Central memory CD8-positive, alpha-beta T cell (primary cell): Measurements from ENCODE around the gene NECTIN3.

Experiments used
- ATAC-seq: fragments of 150-1000 bp; cut with Tn5 transposase; replicated peaks from 2 replicates; pipeline ENCODE4 v1.10.0; 2022; ENCODE audit warnings: mild to moderate bottlenecking, moderate FRiP score, moderate number of reproducible peaks; ENCODE audit not compliant: poor library complexity, severe bottlenecking; ENCODE audit errors: extremely low read depth
- DNase-seq, 2 donors: peaks; one replicate each; pipeline ENCODE4 v3.0.0; 2021; ENCODE audit warnings: low spot score in 2 of 2
- H3K27ac Mint-ChIP-seq: one replicate; pipeline ENCODE4 v1.8.0; 2022; ENCODE audit warnings: low read depth, mild to moderate bottlenecking, moderate library complexity, mixed read lengths
- H3K27me3 Mint-ChIP-seq: one replicate; pipeline ENCODE4 v1.8.0; 2022; ENCODE audit warnings: mixed read lengths
- H3K36me3 Mint-ChIP-seq: one replicate; pipeline ENCODE4 v1.8.0; 2022; ENCODE audit warnings: mild to moderate bottlenecking, moderate library complexity, mixed read lengths; ENCODE audit not compliant: insufficient read depth
- H3K4me1 Mint-ChIP-seq: one replicate; pipeline ENCODE4 v1.8.0; 2022; ENCODE audit warnings: mixed read lengths
- H3K4me3 Mint-ChIP-seq: one replicate; pipeline ENCODE4 v1.8.0; 2022; ENCODE audit warnings: mild to moderate bottlenecking, moderate library complexity, mixed read lengths
- H3K9me3 Mint-ChIP-seq: one replicate; pipeline ENCODE4 v1.8.0; 2022; ENCODE audit warnings: mixed read lengths

NECTIN3 gene, protein sequence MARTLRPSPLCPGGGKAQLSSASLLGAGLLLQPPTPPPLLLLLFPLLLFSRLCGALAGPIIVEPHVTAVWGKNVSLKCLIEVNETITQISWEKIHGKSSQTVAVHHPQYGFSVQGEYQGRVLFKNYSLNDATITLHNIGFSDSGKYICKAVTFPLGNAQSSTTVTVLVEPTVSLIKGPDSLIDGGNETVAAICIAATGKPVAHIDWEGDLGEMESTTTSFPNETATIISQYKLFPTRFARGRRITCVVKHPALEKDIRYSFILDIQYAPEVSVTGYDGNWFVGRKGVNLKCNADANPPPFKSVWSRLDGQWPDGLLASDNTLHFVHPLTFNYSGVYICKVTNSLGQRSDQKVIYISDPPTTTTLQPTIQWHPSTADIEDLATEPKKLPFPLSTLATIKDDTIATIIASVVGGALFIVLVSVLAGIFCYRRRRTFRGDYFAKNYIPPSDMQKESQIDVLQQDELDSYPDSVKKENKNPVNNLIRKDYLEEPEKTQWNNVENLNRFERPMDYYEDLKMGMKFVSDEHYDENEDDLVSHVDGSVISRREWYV

DNA sequence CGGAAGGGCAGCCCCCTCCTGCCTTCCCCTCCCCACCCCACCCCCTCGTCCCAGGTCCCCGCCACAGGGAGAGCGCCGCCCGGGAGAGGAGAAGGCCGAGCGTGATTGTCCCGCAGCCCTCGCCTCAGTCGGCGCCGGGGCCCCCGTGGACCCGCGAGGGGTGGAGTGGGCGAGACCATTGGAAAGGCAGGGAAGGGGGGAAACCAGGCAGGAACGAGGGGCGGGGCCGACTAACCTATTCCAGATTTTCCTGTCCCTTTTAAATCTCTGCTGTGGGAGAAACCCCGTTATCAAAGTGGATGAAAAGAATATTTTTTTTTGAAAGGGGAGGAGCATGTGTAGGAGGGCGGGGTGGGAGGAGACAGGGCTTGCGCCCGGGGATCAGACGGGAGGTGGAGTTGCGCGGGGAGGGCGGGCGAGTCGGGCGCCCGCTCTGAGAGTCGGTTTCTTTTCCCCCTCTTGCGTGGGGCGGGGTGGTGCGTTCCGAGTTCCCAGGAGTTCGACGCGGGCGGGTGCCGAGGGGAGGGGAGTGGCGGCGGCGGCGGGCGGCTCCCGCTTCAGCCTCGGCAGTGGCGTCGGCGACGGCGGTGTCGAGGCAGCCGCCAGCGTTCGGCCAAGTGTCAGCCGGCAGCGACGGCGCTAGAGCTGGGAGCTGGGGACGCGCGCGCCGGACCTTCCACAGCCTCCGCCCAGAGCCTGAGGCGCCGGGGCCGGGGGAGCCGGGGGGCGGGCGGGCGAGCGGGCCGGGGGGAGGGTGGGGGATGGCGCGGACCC, at the start of gene NECTIN3:
Gene NECTIN3 (plus strand): TSS at position 560 of the 774 bp plus-strand sequence. CDS start 202 bp downstream, at position 762.
- H3K27ac Mint-ChIP-seq, result peak within 1 kb of the TSS; percentile 86
- ATAC-seq (peak; percentile 86), DNase-seq (peak; percentile 58 to 72)
- H3K4me1 Mint-ChIP-seq, result peaks cover 39% of the 10 kb centered on the region
- H3K9me3 Mint-ChIP-seq, result no peaks in the 10 kb centered on the region
- peak within 1 kb of the TSS; percentile 96 for H3K4me3 Mint-ChIP-seq
- H3K36me3 Mint-ChIP-seq, result peaks cover 5% of the 10 kb centered on the region
- peaks cover 27% of the 10 kb centered on the region for H3K27me3 Mint-ChIP-seq

- Mint-ChIP-seq H3K4me1 (no peaks in the 10 kb centered on the region), H3K4me3 (no peak overlapping the region), H3K36me3 (no peaks in the 10 kb centered on the region), H3K9me3 (no peaks in the 10 kb centered on the region), H3K27me3 (no peaks in the 10 kb centered on the region), H3K27ac (no peak overlapping the region)
- ATAC-seq, result no peak
- DNase-seq, result no peak
Observed at GRCh38 chr3:111027868-111028267, 43.7 kb upstream of the NECTIN3 start.

- Mint-ChIP-seq H3K9me3 (peaks cover 4% of the 10 kb centered on the region), H3K36me3 (no peaks in the 10 kb centered on the region), H3K27me3 (peaks cover 9% of the 10 kb centered on the region), H3K4me1 (no peaks in the 10 kb centered on the region), H3K4me3 (no peak overlapping the region), H3K27ac (no peak overlapping the region)
- no peak for ATAC-seq
- no peak for DNase-seq
Observed at GRCh38 chr3:111031538-111031937, 40.1 kb upstream of the NECTIN3 start.

DNA sequence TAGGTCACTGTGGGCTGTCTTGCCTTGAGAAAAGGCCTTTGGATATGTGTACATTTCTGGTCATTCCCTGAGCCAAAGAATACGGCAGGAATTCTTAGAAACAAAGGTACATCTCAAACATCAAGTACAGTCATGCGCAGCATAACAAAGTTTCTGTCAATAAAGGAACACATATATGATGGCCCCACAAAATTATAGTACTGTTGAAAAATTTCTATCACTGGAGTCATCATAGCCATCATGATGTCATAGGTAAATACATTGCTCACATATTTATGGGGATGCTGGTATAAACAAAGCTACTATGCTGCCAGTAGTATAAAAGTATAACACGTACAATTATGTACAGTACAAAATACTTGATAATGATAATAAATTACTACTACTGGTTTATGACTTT, 38.9 kb upstream of the NECTIN3 start:
- peaks cover 9% of the 10 kb centered on the region for H3K27me3 Mint-ChIP-seq
- DNase-seq, result no peak
- no peaks in the 10 kb centered on the region for H3K4me1 Mint-ChIP-seq
- no peaks in the 10 kb centered on the region for H3K36me3 Mint-ChIP-seq
- peaks cover 11% of the 10 kb centered on the region for H3K9me3 Mint-ChIP-seq
- ATAC-seq, result no peak
- no peak overlapping the region for H3K4me3 Mint-ChIP-seq
- H3K27ac Mint-ChIP-seq, result no peak overlapping the region

DNA sequence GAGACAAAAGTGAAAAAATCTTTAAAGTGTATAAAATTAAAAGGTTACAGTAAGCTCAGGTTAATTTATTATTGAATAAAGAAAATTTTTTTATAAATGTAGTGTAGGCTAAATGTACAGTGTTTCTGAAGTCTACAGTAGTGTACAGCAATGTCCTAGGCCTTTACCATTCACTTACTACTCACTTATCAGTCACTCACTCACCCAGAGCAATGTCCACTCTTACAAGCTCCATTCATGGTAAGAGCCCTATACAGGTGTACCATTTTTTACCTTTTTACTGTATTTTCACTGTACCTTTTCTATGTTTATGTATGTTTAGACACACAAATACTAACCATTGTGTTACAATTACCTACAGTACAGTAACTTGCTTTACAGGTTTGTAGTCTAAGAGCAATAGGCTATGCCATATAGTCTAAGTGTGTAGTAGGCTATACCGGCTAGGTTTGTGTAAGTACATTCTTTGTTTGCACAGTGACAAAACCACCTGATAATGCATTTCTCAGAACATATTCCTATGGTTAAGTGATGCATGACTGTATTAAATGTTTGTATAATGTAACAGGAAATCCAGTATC, 38.1 kb upstream of the NECTIN3 start:
- Mint-ChIP-seq H3K4me3 (no peak overlapping the region), H3K4me1 (no peaks in the 10 kb centered on the region), H3K27ac (no peak overlapping the region), H3K27me3 (peaks cover 9% of the 10 kb centered on the region), H3K36me3 (no peaks in the 10 kb centered on the region), H3K9me3 (peaks cover 13% of the 10 kb centered on the region)
- DNase-seq (no peak), ATAC-seq (no peak)

- DNase-seq, result no peak
- no peak overlapping the region for H3K27ac Mint-ChIP-seq
- H3K27me3 Mint-ChIP-seq, result peaks cover 9% of the 10 kb centered on the region
- no peaks in the 10 kb centered on the region for H3K36me3 Mint-ChIP-seq
- no peak overlapping the region for H3K4me3 Mint-ChIP-seq
- H3K4me1 Mint-ChIP-seq, result no peaks in the 10 kb centered on the region
- H3K9me3 Mint-ChIP-seq, result peaks cover 13% of the 10 kb centered on the region
- no peak for ATAC-seq
Observed at GRCh38 chr3:111035316-111035715, 36.3 kb upstream of the NECTIN3 start.

DNA sequence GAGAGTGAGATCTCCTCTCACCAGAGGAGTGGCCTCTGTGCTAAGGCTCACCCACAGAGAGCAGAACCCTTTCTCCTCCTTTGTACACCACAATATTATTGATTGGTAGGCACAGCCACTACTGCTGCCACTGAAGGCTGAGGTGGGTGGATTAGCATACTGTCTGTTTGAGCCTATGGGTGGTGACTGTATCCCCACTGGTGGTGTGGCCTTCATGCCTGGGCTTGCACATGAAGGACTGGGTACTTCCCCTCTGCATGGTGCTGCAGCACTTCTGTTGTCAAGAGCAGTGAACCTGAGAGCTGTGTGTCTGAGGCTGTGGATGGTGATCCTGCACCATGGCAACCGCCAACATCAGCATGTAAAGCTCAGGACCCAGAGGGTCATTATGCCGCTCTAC, 35.7 kb upstream of the NECTIN3 start:
- Mint-ChIP-seq H3K27me3 (peaks cover 9% of the 10 kb centered on the region), H3K36me3 (no peaks in the 10 kb centered on the region), H3K4me3 (no peak overlapping the region), H3K4me1 (no peaks in the 10 kb centered on the region), H3K27ac (no peak overlapping the region), H3K9me3 (peaks cover 13% of the 10 kb centered on the region)
- DNase-seq (no peak), ATAC-seq (no peak)

- H3K4me1 Mint-ChIP-seq, result no peaks in the 10 kb centered on the region
- ATAC-seq (no peak), DNase-seq (no peak)
- H3K27ac Mint-ChIP-seq, result no peak overlapping the region
- H3K27me3 Mint-ChIP-seq, result no peaks in the 10 kb centered on the region
- no peak overlapping the region for H3K4me3 Mint-ChIP-seq
- H3K9me3 Mint-ChIP-seq, result peaks cover 13% of the 10 kb centered on the region
- H3K36me3 Mint-ChIP-seq, result no peaks in the 10 kb centered on the region
Observed at GRCh38 chr3:111040959-111041358, 30.7 kb upstream of the NECTIN3 start.

GRCh38 chr3:111045564-111045963, 26.1 kb upstream of the NECTIN3 start:
- no peaks in the 10 kb centered on the region for H3K27me3 Mint-ChIP-seq
- H3K9me3 Mint-ChIP-seq, result no peaks in the 10 kb centered on the region
- H3K27ac Mint-ChIP-seq, result no peak overlapping the region
- H3K4me1 Mint-ChIP-seq, result no peaks in the 10 kb centered on the region
- ATAC-seq (no peak), DNase-seq (no peak)
- H3K4me3 Mint-ChIP-seq, result no peak overlapping the region
- no peaks in the 10 kb centered on the region for H3K36me3 Mint-ChIP-seq

DNA sequence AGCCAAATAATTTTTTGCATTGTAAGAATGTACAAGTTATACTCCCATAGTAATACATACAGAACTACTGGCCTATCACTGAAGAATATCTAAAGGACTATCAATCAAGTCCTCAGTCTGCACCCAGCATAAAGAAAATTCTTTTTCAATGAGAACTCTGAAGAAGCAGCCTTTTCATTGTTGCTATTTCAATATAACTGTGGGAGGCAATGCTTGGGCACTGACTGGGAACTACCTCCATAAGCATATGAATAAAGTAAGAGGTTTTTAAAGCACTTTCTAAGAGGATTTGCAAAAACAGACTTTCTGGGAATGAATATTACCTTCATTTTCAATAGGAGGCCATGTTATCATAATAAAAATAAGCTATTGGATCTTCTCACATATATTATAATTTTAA, 24.6 kb upstream of the NECTIN3 start:
- no peak overlapping the region for H3K4me3 Mint-ChIP-seq
- no peaks in the 10 kb centered on the region for H3K36me3 Mint-ChIP-seq
- ATAC-seq (no peak), DNase-seq (no peak)
- no peaks in the 10 kb centered on the region for H3K9me3 Mint-ChIP-seq
- H3K27ac Mint-ChIP-seq, result no peak overlapping the region
- no peaks in the 10 kb centered on the region for H3K4me1 Mint-ChIP-seq
- H3K27me3 Mint-ChIP-seq, result peaks cover 8% of the 10 kb centered on the region

DNA sequence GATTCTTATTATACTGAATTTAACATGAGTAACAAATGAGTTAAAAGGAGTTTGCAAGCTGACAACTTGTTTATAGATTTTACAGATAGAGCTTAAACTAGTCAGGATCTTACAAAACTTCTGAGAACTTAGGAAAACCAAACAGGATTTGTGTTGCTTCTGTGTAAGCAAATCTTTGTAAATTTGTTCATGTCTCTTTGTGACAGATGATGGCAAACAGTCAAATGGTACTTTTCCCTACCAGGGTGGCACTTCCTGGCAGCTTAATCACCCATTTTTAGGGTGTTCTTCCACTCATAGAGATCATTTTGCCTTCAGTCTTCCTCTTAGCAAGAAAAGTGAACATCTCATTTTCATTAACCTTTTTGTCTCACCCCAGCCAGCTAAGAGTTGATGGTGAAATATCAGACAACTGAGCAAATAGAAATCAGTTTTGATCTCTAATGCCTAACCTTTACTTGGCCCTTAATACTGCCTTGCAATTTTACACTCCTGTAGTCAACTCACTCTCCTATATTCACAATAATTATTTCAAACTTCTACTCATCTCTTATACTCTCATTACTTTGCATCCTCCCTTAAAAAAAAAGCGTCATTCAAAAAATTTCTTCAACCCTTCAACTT, 23.7 kb upstream of the NECTIN3 start:
- Mint-ChIP-seq H3K27ac (no peak overlapping the region), H3K36me3 (no peaks in the 10 kb centered on the region), H3K4me1 (no peaks in the 10 kb centered on the region), H3K9me3 (no peaks in the 10 kb centered on the region), H3K4me3 (no peak overlapping the region), H3K27me3 (peaks cover 15% of the 10 kb centered on the region)
- ATAC-seq, result no peak
- no peak for DNase-seq

DNA sequence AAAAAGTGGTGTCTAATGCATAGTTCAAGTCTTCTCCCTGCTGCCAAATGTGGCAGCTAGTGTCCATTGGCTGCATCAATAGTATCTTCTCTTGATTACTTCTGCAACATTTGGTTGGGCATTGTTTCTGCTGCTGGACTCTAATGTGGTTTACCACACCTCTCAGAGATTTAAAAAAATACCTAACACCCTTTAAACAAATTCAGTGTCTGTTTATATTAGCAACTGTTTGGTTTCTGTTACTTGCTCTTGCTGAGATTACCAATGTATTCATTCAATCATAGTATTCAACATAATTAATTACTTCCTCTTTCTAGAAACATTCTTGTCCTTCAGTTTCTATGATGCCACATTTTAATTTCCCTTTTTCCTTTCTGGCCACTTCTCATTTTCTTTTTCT, 20.3 kb upstream of the NECTIN3 start:
- DNase-seq (no peak), ATAC-seq (no peak)
- H3K9me3 Mint-ChIP-seq, result no peaks in the 10 kb centered on the region
- no peaks in the 10 kb centered on the region for H3K4me1 Mint-ChIP-seq
- no peak overlapping the region for H3K4me3 Mint-ChIP-seq
- H3K36me3 Mint-ChIP-seq, result no peaks in the 10 kb centered on the region
- H3K27ac Mint-ChIP-seq, result no peak overlapping the region
- H3K27me3 Mint-ChIP-seq, result peaks cover 38% of the 10 kb centered on the region
